H1 (cell line): Measurements from ENCODE around the gene MTG1. TPM values are rescaled to one million over a fixed set of nuclear protein-coding genes. Genes with fewer than 3 reads are reported as not detected.

Experiments used
- CTCF ChIA-PET: fragments of 300-600 bp; sonication (Branson Sonifier 250); formaldehyde crosslinking; loops from one replicate; lab custom pipeline; 2021; ENCODE audit not compliant: partially characterized antibody; lab: Charles Lee
- POLR2A ChIA-PET: fragments of 300-600 bp; sonication (Branson Sonifier 250); formaldehyde crosslinking; loops from one replicate; lab custom pipeline; 2021; ENCODE audit warnings: inconsistent platforms; ENCODE audit not compliant: partially characterized antibody; lab: Charles Lee
- DNase-seq, 2 experiments: peaks; one replicate each; pipeline versions ENCODE4 v3.0.0 to v3.0.0-alpha.2; 2010 to 2022; ENCODE audit warnings: low spot score in 2 of 2, low read depth in 1 of 2, mixed read lengths in 1 of 2
- FAIRE-seq: peaks from 2 replicates; lab custom pipeline; 2011; peaks lifted over from hg19 to GRCh38; lab: Jason Lieb, UNC
- H2AFZ ChIP-seq: 2 replicates; pipeline ENCODE4 v1.8.1; 2012; ENCODE audit warnings: low read length, inconsistent platforms
- H2AK5ac ChIP-seq: 2 replicates; pipeline ENCODE4 v1.6.1; 2013; ENCODE audit warnings: low read depth, low read length
- H2BK120ac ChIP-seq: replicated peaks from 2 replicates; pipeline ENCODE3; 2013; ENCODE audit warnings: low read depth, low read length, inconsistent platforms
- H2BK12ac ChIP-seq: 2 replicates; pipeline ENCODE4 v1.6.1; 2013; ENCODE audit warnings: low read depth, low read length
- H2BK15ac ChIP-seq: 2 replicates; pipeline ENCODE4 v1.6.1; 2013; ENCODE audit warnings: low read length
- H2BK20ac ChIP-seq: 2 replicates; pipeline ENCODE4 v1.6.1; 2013; ENCODE audit warnings: low read length
- H2BK5ac ChIP-seq: 2 replicates; pipeline ENCODE4 v1.6.1; 2013; ENCODE audit warnings: low read depth, low read length
- H3K14ac ChIP-seq: 2 replicates; pipeline ENCODE4 v1.6.1; 2013; ENCODE audit warnings: inconsistent platforms; ENCODE audit not compliant: insufficient read length
- H3K18ac ChIP-seq: 2 replicates; pipeline ENCODE4 v1.6.1; 2013; ENCODE audit warnings: low read length; ENCODE audit errors: extremely low read depth
- H3K23ac ChIP-seq: 2 replicates; pipeline ENCODE4 v1.6.1; 2013; ENCODE audit warnings: inconsistent platforms; ENCODE audit not compliant: insufficient read length
- H3K23me2 ChIP-seq: 2 replicates; pipeline ENCODE4 v1.6.1; 2013; ENCODE audit warnings: low read depth, low read length
- H3K27ac ChIP-seq: 2 replicates; pipeline ENCODE4 v1.6.1; 2011; ENCODE audit warnings: low read depth, low read length, inconsistent platforms
- H3K27me3 ChIP-seq, 4 experiments: replicated peaks in 1 of 4; 1 replicate in 1 of 4; 2 replicates in 3 of 4; pipeline versions ENCODE4 v1.6.1 to v1.8.1; 2011 to 2013; ENCODE audit warnings: low read length in 3 of 4, mild to moderate bottlenecking in 3 of 4, inconsistent platforms in 2 of 4, mixed read lengths in 2 of 4, moderate library complexity in 1 of 4; ENCODE audit not compliant: control insufficient read depth in 3 of 4, insufficient read depth in 3 of 4; ENCODE audit errors: extremely low read depth in 1 of 4
- H3K36me3 ChIP-seq, 4 experiments: 2 replicates each; pipeline versions ENCODE4 v1.6.1 to v1.8.1; 2011 to 2013; ENCODE audit warnings: mild to moderate bottlenecking in 4 of 4, low read length in 3 of 4, moderate library complexity in 2 of 4, control low read depth in 1 of 4, inconsistent platforms in 1 of 4; ENCODE audit not compliant: insufficient read depth in 4 of 4, control insufficient read depth in 2 of 4
- H3K4ac ChIP-seq: replicated peaks from 2 replicates; pipeline ENCODE3; 2013; ENCODE audit warnings: low read length, low read depth, mixed read lengths, inconsistent platforms; ENCODE audit not compliant: insufficient read length
- H3K4me1 ChIP-seq, 4 experiments: replicated peaks in 1 of 4; 1 replicate in 1 of 4; 2 replicates in 3 of 4; pipeline versions ENCODE4 v1.6.1 to v1.8.1; 2011 to 2013; ENCODE audit warnings: low read length in 3 of 4, inconsistent platforms in 2 of 4, mixed read lengths in 1 of 4; ENCODE audit not compliant: insufficient read depth in 4 of 4, control insufficient read depth in 3 of 4
- H3K4me2 ChIP-seq, 2 experiments: 2 replicates each; pipeline versions ENCODE4 v1.6.1 to v1.8.1; 2011 to 2013; ENCODE audit warnings: low read depth in 2 of 2, low read length in 2 of 2, control low read depth in 1 of 2, inconsistent platforms in 1 of 2, mild to moderate bottlenecking in 1 of 2; ENCODE audit not compliant: insufficient read depth in 1 of 2
- H3K4me3 ChIP-seq, 4 experiments: fragments of 200-600, 300-600 bp in 1 of 4; sonication (generic), shearing (Covaris generic), sonication (Bioruptor Twin) in 1 of 4; 2 replicates each; pipeline versions ENCODE4 v1.5.1 to v1.8.1; 2011 to 2016; ENCODE audit warnings: low read length in 4 of 4, low read depth in 3 of 4, control low read depth in 2 of 4, inconsistent platforms in 2 of 4, mild to moderate bottlenecking in 2 of 4, mixed read lengths in 1 of 4, moderate library complexity in 1 of 4; ENCODE audit not compliant: insufficient read depth in 2 of 4; ENCODE audit errors: extremely low read depth in 1 of 4
- H3K56ac ChIP-seq: replicated peaks from 2 replicates; pipeline ENCODE3; 2013; ENCODE audit warnings: low read depth, mild to moderate bottlenecking, mixed read lengths, low read length, inconsistent platforms; ENCODE audit not compliant: insufficient read length
- H3K79me1 ChIP-seq: 2 replicates; pipeline ENCODE4 v1.6.1; 2013; ENCODE audit warnings: low read depth, low read length, control low read depth
- H3K79me2 ChIP-seq, 2 experiments: 2 replicates each; pipeline versions ENCODE4 v1.6.1 to v1.8.1; 2012 to 2013; ENCODE audit warnings: low read length in 2 of 2, mild to moderate bottlenecking in 2 of 2, inconsistent platforms in 1 of 2; ENCODE audit not compliant: insufficient read depth in 2 of 2, control insufficient read depth in 1 of 2
- H3K9ac ChIP-seq, 4 experiments: replicated peaks in 1 of 4; 1 replicate in 1 of 4; 2 replicates in 3 of 4; pipeline versions ENCODE4 v1.6.1 to v1.8.1; 2011 to 2013; ENCODE audit warnings: low read depth in 3 of 4, low read length in 3 of 4, control low read depth in 2 of 4, mild to moderate bottlenecking in 2 of 4, moderate library complexity in 2 of 4, inconsistent platforms in 1 of 4; ENCODE audit errors: extremely low read depth in 1 of 4
- H3K9me3 ChIP-seq, 2 experiments: 2 replicates each; pipeline versions ENCODE4 v1.6.1 to v1.8.1; 2012 to 2013; ENCODE audit warnings: mild to moderate bottlenecking in 2 of 2, moderate library complexity in 2 of 2, control low read depth in 1 of 2, inconsistent platforms in 1 of 2, low read depth in 1 of 2, low read length in 1 of 2, mixed read lengths in 1 of 2; ENCODE audit not compliant: insufficient read depth in 2 of 2
- H4K20me1 ChIP-seq, 2 experiments: replicated peaks in 1 of 2; 2 replicates each; pipeline versions ENCODE3 to v1.8.1; 2011 to 2013; ENCODE audit warnings: inconsistent platforms in 2 of 2, low read length in 2 of 2, mild to moderate bottlenecking in 1 of 2; ENCODE audit not compliant: insufficient read depth in 2 of 2, control insufficient read depth in 1 of 2
- H4K5ac ChIP-seq: 2 replicates; pipeline ENCODE4 v1.6.1; 2013; ENCODE audit warnings: low read length, low read depth, mixed read lengths, inconsistent platforms; ENCODE audit not compliant: insufficient read length
- H4K8ac ChIP-seq: 2 replicates; pipeline ENCODE4 v1.8.0; 2013; ENCODE audit warnings: mild to moderate bottlenecking, moderate library complexity, low read length, inconsistent platforms; ENCODE audit not compliant: insufficient read depth; ENCODE audit errors: extremely low read depth
- H4K91ac ChIP-seq: replicated peaks from 2 replicates; pipeline ENCODE3; 2013; ENCODE audit warnings: low read length, mixed read lengths, inconsistent platforms; ENCODE audit not compliant: insufficient read length
- GABPA ChIP-seq: IDR thresholded peaks from 2 replicates; pipeline ENCODE4 v1.6.1; 2011; ENCODE audit warnings: mild to moderate bottlenecking, low read length, moderate library complexity, borderline replicate concordance; ENCODE audit not compliant: insufficient read depth
- KDM4A ChIP-seq: IDR thresholded peaks from one replicate; pipeline ENCODE4 v1.7.1; 2012; ENCODE audit warnings: low read depth, mild to moderate bottlenecking, moderate library complexity, low read length, inconsistent platforms; ENCODE audit not compliant: severe bottlenecking
- RAD21 ChIP-seq, 2 experiments: IDR thresholded peaks in 1 of 2; conservative IDR thresholded peaks in 1 of 2; 2 replicates each; pipeline ENCODE4 v1.6.1; 2011; ENCODE audit warnings: low read depth in 2 of 2, low read length in 2 of 2, improper control_type of control experiment in 1 of 2, inconsistent platforms in 1 of 2, mild to moderate bottlenecking in 1 of 2, moderate library complexity in 1 of 2
- WGBS, 2 experiments: shearing (Covaris generic) in 1 of 2; methylation state at CpG; one replicate each; pipeline versions ENCODE4 v1.1.6 to v1.1.7; 2013 to 2015; ENCODE audit warnings: low lambda C conversion rate in 2 of 2, mixed read lengths in 2 of 2, inconsistent platforms in 1 of 2, low coverage in 1 of 2, missing lambda C conversion rate in 1 of 2; ENCODE audit not compliant: insufficient replicate concordance in 2 of 2, insufficient coverage in 1 of 2, insufficient read length in 1 of 2; ENCODE audit errors: extremely low coverage in 1 of 2, missing lambda C conversion rate in 1 of 2; 5-methylcytosine and 5-hydroxymethylcytosine counted together
- polyA plus RNA-seq, 7 experiments: library from polyadenylated mRNA; depleted of rRNA in 3 of 7; stranded (reverse) in 5 of 7; unstranded in 2 of 7; fragments of >200 nt in 5 of 7; fragments of 200-250 nt in 2 of 7; gene quantifications; 1 replicate in 5 of 7; 2 replicates in 1 of 7; 4 replicates in 1 of 7; pipeline versions ENCODE4 v1.2.1 to v1.2.3, GENCODE V29; 2011 to 2013; ENCODE audit warnings: missing spikeins in 2 of 7, mixed read lengths in 2 of 7
- total RNA-seq: library from RNA; stranded (reverse); fragmentation: NEBNext Ultra II Directional; extraction: Animal tissue kit (Norgen Biotek cat#: 25700); gene quantifications from 2 replicates; pipeline ENCODE4 v1.2.1, GENCODE V29; 2021

MTG1 gene
- total and polyA plus RNA-seq, 2 of the 8 experiments (the other 6 are each of a cell fraction or from before 2014, with no cell fraction given), result 56.6 to 81.6 TPM

DNA sequence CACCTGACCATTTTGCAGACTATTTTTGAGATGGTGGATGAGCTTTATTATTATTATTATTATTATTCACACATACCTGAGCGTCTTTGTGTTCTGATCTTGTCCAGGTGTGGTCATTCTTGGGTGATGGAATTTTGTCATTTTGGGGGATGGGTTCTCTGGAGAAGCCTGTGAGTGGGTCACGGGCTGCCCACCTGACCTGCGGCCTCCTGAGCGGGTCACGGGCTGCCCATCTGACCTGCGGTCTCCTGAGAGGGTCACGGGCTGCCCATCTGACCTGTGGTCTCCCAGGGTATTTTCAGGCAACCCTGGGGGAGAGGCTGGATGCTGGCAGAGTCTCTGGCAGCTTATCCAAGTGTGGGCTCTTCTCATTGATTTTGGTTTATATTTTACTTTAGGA, 67.1 kb downstream of the MTG1 start:
- POLR2A ChIA-PET, result no interaction called here
- Histone ChIP-seq H3K14ac (no peak overlapping the region), H4K91ac (no peak overlapping the region), H3K56ac (no peak overlapping the region), H2AFZ (no peak overlapping the region), H3K79me2 (no peaks in the 10 kb centered on the region), H2BK12ac (no peak overlapping the region), H2BK5ac (no peak overlapping the region), H3K18ac (no peak overlapping the region), H3K23ac (no peak overlapping the region), H3K4me1 (no peaks in the 10 kb centered on the region), H3K23me2 (no peaks in the 10 kb centered on the region), H2BK20ac (no peak overlapping the region), H2AK5ac (no peak overlapping the region)
- 92% methylated on average over 7 of the region's 7 CpGs; no CpG with 5 or more reads in 1 of the 2 experiments for WGBS, 2 experiments
- CTCF ChIA-PET, result interaction anchor here (0.5 kb wide), 1 partner anchor 11 kb away, joined by 4 read pairs; no protein-coding TSS in a partner anchor
- TF ChIP-seq RAD21 (IDR thresholded peaks at IDR 0.05 in 1 of 2, conservative IDR thresholded peaks at IDR 0.05 in 1 of 2; ENCODE audit: low read depth in 2 of 2, low read length in 2 of 2) (no peak), KDM4A (no peak), GABPA (no peak)
- TF ChIP-seq, all 59 proteins: peak for 0
- DNase-seq, result no peak
- H2BK15ac ChIP-seq, result no peak overlapping the region
- H3K36me3 ChIP-seq, result no peaks in the 10 kb centered on the region; a peak in 1 of 8 replicates
- H3K27me3 ChIP-seq, result no peaks in the 10 kb centered on the region
- no peak overlapping the region for H2BK120ac ChIP-seq
- no peak overlapping the region for H3K4me2 ChIP-seq
- peaks cover 70 to 89% of the 10 kb centered on the region in 2 experiments for H3K9me3 ChIP-seq
- FAIRE-seq, result no peak
- no peaks in the 10 kb centered on the region for H3K79me1 ChIP-seq
- H3K4me3 ChIP-seq, result no peak overlapping the region
- H3K4ac ChIP-seq, result no peak overlapping the region
- no peak overlapping the region for H4K8ac ChIP-seq
- no peak overlapping the region for H3K9ac ChIP-seq
- H3K27ac ChIP-seq, result no peak overlapping the region
- no peak overlapping the region for H4K5ac ChIP-seq
- H4K20me1 ChIP-seq, result no peaks in the 10 kb centered on the region
